Putamen (tissue), 1 donor: ENCODE data around the gene STARD3.

Source experiments
- DNase-seq: peaks from one replicate; pipeline ENCODE4 v3.0.0-alpha.2; 2016; ENCODE audit warnings: low spot score

STARD3 gene

DNA sequence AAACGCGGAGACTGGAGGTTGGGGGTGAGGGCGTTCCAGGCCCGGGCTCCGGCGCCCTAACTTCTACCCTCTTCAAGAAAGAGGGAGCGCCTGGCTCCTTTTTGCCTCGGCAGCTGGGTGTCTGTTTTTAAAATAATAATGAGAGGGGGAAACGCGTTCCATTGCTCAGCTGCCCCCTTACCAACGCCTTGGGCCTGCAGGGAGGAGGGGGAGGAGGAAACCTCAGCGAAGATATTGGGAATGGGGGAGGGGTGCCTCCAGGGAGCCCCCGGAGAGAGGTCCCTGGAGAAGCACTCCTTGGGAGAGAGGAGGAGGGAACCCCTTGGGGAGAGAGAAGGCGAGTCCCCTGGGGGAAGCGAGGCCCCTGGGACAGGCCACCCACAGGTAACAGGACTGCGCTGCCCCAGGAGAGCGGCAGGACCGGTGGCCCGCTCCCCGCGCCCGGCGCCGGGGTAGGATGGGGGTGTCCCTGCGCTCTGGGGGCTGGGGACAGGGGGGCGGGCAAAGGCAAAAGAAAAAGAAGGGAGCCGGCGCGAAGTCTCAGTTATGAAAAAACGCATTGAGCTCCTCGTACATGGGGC, 31.9 kb upstream of the STARD3 start:
- DNase-seq, result no peak

DNA sequence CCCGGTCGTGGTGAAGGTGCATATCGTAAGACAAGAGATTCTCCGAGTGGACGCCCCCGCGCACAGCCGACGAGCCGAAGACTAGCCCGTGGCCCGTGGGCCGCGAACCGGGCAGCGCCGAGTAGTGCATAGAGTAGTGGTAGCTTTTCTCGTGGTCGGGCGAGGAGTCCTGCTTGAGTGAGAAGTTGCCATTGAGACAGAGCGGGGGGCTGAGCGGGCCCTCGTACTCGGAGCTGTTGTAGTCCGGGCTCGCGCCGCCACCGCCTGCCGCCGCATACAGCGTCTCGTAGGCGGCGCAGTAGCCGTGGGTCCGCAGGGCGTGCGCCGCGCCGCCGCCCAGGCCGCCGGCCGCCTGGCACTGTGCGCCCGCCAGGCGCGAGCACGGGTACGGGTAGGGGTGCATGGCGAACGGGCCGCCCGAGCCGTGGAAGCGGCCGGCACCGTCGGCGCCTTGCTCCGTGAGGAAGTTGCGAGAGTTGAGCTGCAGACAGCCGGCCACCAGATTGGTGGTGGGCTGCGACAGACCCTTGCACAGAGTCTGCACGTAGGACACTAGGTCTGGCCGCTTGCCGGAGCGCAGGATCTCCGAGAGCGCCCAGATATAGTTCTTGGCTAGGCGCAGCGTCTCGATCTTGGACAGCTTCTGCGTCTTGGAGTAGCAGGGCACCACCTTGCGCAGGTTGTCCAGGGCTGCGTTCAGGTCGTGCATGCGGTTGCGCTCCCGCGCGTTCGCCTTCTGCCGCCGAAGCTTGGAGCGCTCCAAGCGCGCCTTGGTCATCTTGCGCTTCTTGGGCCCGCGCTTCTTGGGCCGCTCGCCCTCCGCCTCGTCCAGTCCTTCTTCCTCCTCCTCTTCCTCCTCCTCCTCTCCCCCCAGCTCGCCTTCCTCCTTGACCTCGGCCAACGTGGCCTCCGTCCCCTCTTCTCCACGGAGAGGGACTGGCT, 31.2 kb upstream of the STARD3 start:
- no peak for DNase-seq

DNA sequence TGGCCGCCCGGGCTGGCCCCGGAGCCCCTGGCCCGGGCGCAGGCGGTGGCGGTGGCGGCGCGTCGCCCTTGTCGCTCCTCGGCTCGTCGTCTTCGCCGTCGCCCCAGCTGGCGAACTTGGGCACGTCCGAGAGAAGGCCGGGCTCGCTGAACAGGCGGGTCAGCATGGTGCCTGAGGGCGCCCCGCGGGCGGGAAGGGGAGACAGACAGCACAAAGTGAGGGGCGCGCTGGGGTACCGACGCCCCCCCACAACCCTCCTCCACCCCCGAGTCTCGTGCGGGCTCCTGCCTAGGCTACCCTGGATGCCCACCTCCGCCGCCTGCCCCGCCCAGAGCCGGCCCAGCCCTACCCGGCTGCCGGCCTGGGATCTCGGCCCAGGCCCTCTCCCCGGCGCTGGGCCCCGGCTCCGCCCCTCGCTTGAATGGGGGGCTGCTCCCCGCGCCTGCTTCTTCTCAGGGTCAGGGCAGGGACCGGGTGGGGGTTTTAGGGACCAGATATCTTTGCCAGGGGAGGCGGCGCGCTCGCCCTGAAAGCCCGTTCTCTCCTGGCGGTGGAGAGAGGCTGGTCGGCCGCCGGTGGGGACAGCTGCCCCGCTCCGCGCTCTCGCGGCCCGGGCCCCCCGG, 30.4 kb upstream of the STARD3 start:
- DNase-seq, result no peak

DNA sequence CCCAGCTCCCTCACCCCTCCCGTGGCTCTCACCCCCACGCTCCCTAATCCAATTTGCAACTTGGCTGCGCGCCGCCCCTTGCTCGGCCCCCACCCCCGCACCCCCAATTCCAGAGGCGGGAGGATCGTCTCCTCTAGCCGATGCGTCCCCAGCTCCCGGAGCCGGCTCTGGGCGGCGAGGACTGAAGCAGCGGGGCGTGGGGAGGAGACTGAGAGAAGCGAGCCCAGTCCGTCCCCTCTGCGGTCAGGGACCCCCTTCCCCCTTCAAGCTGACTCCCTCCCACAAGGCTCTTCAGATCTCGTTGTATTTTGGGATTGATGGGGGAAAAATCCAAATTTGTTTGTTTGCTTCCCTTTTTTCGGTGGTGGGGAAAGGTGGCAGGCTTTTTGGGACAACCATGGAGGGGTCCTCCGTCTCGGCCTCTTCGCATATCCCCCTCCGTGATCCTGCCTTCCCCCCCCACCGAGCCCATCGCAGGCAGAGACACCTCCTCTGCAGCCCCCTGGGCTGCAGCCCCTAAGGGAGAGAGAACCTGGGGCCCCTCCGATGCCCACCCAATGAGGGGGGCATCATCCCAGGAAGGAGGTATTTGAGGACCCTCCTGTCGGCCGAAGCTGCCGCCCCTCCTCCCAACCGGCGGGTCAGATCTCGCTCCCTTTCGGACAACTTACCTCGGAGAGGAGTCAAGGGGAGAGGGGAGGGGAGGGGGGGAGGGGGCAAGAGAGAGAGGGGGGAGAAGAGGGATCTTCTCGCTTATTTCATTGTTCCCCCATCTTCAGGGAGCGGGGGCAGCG, 29.7 kb upstream of the STARD3 start:
- no peak for DNase-seq

DNA sequence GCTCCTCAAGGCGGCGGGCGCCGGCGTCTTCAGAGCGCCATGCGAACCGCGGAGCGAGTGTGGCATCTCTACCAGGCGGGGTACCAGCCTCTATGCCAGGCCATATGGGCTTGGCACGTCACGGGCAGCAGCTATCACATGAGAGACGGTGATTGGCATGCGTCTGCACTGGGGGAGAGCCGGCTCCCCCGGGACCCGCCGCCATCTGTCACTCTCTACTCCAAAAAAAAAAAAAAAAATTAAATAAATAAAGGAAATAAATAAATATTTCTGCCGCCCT, 29.2 kb upstream of the STARD3 start, which contains the start of gene NEUROD2:
NEUROD2 (minus strand) TSS at position 70 of the 280 bp plus-strand sequence. CDS start 1,321 bp downstream, outside the sequence.
- no peak for DNase-seq

DNA sequence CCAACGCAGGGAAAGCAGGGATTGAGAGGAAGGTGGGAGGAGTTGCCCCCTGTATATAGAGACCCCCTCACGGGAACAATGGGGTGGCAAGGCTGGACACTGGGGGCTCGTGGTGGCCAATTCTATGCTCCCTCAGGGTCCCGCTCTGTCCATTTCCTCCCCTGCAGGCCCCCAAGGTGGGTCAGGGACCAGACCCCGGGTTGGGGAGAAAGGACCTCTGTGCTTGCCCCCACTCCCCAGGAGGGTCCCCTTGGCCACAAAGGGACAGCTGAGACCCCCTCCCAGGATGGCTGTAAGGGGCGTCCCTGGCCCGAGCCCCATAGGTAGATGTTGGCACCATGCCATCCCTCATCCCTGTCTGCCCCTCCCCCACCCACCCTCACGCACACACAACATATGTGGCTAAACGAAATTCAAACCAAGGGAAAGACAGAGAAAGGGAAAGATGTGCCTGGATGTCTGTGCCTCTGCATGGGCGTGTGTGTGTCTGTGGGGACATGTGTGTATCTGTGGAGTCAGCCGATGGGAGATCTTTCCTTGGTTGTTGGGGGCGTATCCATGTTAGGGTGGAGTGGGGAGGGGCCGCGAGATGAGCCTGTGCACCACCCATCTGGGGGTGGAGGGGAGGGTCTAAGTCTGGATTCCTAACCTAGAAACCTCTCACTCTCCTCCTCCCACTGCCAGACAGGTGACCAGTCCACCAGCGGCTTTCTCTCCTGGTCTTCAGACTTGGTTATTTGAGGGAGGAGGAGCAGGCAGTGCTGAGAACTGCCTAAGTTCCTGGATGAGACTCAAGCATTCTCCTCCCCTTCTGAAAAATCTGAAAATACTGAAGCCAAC, 28.6 kb upstream of the STARD3 start:
- DNase-seq, result no peak

DNA sequence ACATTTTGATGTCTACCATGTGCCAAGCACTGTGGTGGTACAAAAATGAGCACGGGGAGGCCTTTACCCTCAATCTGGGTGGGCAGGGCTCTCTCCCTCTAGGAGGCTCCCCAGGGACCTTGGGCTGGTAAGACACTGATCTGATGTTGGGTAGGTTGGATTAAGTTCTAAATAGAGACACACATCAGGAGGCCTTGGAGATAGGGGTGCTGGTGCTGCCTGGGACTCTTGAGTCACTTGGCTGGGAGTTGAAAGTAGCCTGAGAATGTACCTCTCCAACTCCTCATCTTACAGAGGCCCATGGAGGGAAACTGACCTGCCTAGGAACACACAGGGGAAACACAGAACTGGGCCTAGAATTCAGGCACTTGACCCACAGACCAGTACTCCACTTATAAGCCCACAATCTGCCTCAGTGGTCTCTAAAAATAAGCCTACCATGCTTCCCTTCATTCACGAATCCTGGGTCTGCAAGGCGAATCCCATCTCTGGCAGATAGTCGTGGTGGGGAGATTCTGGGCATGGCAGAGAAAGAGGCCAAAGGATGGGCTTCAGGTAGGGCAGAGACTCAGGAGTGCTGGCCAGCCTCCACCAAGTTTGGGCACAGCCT, 27.4 kb upstream of the STARD3 start:
- no peak for DNase-seq

DNA sequence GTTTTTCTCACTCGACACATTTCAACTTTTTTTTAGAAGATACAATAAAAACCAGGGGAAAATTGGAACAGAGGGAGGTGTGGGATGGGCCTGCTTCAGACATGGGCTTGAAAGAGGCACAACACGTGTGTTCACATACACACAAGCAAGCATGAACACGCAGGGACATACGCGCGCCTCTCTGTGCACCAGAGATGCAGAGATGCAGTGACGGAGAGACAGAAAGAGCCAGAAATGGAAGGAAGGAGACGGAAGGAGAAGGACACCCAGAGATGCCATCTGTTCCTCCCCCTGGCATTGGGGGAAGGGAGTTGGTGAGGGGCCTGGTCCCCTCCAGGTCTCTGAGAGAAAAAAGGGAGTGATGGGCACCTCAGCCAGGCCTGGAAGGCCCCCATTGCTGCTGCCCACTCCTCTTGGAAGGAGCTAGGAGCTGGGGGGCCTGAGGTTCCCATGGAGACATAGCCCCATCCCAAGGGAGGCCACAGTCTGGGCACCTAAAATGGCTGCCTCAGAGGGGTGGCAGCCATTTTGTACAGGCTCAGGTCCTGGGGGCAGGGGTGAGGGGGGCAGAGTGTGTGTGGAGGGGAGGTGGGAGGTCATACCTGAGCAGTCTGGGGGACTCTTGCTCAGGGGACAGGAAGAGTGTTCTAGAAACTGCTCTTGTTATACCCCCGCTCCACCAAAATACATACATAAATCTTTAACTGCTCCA, 25.4 kb upstream of the STARD3 start:
- DNase-seq, result no peak

DNA sequence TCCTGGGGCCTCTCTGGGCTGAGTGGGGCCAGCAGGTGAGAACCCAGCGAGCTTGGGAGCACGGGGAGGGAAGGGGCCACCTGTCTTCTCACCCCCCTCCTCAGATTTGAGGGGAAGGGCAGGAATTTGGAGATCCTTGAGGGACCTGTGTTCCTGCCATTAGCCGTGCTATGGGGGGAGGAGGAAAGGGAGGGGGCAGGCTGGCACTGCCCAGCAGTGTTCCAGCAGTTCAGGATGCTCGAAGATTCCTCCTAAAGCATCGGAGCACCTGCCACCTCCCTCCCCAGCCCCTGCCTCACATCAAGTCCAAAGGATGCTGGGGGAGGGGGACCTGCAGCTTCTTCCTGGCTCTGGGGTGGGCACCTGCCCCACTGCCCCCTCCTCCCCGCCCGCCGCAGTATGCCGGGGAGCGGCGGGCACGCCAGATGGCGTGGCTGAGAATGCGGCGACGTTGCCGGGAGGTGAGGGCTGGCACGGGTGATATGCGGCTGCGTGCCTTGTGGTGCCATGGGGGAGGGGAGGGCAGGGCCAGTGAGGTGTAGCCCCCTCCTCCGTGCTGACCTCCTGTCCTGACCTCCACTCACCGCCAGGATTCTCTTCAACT, 24.6 kb upstream of the STARD3 start:
- DNase-seq, result no peak

DNA sequence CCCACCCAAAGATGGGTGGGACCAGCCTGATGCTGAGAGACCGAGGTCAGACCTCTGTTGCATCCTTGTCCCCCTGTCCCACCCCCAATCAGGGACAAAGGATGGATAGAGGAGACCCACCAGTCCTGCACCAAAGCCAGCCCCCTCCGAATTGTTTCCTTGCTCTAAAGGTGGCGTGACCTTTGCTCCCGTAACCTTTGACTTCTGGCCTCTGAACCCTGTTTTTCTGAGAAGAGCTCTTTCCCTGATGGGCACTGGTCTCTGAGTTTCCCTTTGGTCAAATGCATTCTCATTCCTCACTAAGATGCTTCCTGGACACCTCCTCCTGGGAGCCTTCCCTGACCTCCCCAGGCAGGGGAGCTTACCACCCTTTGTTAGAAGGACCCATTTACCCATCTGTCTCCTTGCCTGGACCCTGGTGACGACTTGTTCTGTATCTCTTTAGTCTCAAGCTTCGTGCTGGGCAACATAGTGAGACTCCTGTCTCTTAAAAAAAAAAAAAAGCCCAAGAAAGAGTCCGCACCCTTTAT, 23.9 kb upstream of the STARD3 start:
- DNase-seq, result no peak

DNA sequence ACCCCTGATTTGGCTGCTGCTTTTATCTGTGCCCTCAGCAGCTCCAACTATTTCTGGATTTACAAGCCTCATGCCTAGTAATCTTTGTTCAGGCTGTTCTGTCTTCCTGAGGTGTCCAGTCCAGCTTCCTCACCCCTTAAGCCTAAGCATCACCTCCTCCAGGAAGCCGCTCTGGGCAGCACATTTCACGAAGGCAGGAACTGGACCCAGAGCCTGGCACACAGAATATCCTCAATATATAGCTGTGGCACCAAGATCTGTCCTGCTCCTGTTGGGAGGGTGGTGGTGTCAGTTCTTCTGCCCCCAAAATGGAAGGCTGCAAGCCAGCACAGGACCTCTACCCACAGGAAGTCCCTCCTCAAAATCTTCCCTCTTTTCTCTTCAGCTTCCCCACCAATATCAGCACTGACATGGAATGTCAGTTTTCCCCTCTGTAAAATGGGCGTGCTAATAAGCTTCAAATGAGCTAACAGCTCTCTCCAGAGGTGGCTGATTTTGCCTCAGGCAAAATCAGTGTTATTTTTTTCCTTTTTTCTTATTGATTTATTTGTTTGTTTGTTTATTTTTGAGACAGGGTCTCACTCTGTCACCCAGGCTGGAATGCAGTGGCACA, 22.3 kb upstream of the STARD3 start:
- no peak for DNase-seq

DNA sequence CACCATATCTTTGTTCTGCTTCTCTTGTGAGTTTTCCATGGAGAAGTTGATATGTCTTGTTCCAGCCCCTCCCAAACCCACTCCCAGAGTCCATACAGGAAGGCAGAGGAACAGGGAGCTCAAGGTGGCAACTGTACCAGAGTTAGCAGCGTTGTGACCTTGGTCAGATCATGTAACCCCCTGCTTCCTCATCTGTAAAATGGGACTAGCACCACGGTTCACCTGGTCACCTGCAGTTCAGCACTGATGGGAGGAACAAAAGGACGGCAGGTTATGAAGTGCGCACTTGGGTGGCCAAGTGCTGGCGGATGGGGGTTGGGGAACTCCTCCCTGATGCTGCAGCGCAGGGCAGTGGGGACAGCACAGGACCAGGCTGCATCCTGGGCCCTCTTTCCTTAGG, 21.5 kb upstream of the STARD3 start:
- DNase-seq, result no peak

DNA sequence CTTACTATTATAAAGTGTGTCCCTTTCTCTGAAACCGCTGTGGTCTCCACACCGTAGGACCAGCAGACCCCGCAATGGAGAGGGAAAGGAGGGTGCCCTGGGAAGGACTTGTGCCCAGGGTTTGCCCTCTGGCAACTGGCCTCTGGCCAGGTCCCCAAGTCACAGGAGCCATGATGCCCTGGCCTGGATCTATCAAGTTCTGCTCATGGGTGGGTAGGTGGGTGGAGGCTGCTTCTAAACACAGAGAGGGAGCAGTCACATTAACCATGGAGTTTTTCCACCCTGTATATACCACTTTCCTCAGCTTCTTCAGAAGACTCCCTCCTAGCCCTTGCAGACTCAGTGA, 19.9 kb upstream of the STARD3 start:
- no peak for DNase-seq

DNA sequence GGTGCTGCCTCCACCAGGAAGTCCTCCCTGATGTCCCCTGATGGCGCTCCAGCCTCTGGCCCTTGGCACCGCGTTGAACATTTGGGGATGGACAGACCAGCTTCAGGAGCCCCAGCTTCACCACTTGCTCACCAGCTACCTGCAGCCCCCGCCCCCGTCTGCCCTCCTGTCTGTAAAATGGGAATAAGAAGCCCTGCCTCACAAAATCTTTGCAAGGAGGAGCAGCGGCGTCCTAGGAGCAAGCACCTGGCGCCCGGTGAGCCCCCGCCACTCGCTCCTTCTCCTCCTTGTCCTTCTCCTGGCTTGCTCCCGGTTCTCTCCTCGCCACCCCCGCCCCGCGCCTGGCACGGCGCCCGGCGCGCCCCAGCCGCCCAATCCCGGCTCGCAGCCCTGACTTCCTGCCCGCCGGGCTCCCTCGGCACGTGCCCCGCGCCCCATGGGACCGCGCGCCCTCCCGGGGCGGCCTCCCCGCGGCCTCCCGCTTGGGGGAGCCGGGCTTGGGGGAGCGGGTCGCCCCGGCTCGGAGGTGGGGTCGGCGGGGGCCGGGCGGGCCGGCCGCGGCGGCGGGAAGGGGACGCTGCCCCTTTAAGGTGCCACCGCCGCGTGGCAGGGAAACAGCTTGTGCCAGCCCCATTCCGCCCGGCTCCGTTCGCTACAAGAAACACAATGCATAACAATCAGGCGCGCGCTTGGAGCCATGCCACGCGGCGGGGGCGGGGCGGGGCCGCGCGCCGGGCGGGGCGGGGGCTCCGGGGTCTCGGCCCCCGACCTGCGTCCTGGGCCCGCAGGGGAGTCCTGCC, 19.3 kb upstream of the STARD3 start:
- no peak for DNase-seq

DNA sequence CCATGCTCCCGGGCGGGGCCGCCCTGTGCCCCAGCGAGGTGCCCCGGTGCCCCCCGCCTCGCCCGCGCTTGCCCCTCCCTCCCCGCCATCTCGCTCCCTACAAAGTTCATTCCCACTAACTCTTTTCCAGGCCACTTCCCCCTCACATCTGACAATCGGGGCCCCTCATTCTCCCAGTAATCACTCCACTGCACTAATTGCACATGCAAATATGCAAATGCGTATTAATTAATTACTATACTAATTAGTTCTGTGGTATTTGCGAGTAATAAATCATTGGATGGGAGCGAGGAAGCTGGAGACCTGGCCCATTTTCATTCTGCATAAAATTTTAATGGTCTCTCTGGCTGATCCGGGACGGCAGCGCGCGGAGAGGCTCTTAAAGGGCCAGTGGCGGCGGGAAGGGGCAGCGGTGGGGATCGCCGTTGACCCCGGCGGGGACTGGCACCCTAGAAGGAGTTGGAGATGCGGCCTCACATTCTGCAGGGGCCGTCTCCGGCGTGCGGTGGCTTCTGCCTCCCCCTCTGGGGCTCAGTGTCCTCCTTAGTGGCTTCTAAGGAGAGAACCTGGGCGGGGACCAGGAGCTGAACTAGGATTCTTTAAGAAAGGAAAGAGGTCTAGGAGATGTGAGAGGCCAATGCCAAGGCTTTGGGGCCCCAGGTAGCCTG, 18.6 kb upstream of the STARD3 start:
- no peak for DNase-seq

DNA sequence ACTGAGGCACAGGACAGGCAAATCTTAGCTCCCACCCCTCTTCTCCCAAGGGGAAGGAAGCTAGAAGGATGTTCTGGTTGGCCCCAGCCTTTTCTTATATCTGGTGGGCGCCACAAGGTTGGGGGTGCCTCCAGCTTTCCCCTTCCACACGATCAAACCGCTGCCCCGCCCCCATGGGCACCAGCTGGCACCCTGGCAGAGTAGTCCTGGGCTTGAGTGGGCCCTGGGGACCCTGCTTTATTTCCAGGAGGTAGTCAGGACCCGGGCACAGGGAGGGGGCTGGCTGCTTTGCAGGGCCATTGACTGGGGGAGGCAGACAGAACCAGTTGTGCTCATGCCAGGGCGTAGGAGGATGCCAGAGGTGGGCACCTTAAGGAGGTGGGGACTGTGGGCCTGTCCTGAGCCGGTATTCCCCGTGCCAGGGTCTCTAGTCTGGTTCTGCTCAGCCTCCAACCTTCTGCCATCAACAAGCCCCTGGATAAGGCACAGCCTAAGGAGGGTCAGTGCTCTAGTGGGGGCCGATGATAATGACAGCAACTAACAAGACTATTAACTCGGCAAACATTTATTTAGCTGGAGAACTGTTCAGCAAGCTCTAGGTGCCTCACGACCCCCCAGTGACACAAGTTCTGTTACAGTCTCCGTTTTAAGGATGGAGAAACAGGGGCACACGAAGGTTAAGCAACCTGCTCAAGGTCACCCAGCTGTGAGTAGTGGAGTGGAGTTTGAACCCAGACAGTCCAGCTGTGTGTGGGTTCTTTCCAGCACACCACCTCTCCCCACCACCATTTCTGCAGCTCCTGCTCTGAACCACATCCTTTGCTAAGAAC, 17.8 kb upstream of the STARD3 start:
- no peak for DNase-seq

DNA sequence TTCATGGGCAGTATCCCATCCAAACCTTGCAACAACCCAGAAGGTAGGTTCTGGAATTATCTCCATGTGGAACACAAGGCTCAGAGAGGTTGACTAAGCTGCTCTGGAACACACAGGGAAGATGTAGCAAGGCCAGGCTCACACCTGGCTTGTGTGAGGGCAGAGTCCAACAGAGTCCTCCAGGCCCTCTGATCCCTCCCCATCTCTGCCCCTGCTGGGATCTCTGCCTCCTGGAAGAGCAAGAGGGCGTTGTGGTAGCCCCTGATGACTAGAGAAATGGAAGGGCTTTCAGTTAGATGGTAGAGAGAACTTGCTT, 17.2 kb upstream of the STARD3 start:
- no peak for DNase-seq
